GM13976 (cell line): ENCODE measurements around the gene IGIP.

Source experiments
- DNase-seq: peaks from one replicate; pipeline ENCODE4 v3.0.0; 2012; ENCODE audit warnings: low spot score
- CTCF ChIP-seq: IDR thresholded peaks from 2 replicates; pipeline ENCODE4 v1.5.1; 2012; ENCODE audit warnings: borderline replicate concordance, mild to moderate bottlenecking; ENCODE audit not compliant: insufficient read depth; ENCODE audit errors: extremely low read depth, missing control alignments, control extremely low read depth
- in situ Hi-C: fragments of 300-500 bp; cut with MboI; formaldehyde crosslinking; loops from one replicate; pipeline ENCODE4 v1.12.0; 2022; ENCODE audit warnings: low sequenced_read_pairs, mixed read lengths, inconsistent platforms; ENCODE audit not compliant: unreplicated experiment

IGIP gene

DNA sequence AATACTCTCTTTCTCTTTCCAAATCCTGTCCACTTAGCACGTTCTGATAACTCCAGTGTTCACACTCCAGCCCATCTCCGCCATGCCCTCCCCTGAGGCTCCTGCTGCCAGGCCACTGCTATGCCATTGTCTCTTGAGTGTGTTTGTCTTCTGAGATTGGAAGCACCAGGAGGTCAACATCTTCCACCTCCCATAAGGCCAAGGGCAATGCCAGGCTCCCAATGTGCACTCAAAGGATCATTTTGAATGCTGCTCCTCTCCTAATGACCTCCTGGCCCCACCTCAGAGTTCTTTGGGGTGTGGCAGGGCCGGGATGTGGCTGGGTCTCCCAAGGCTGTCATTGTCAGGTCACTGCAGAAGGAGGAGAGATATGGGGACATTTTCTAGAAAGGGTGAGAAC lies 19.5 kb downstream of the IGIP start:
- DNase-seq: no peak
- in situ Hi-C loops: no loop called here
- TF ChIP-seq CTCF: no peak

DNA sequence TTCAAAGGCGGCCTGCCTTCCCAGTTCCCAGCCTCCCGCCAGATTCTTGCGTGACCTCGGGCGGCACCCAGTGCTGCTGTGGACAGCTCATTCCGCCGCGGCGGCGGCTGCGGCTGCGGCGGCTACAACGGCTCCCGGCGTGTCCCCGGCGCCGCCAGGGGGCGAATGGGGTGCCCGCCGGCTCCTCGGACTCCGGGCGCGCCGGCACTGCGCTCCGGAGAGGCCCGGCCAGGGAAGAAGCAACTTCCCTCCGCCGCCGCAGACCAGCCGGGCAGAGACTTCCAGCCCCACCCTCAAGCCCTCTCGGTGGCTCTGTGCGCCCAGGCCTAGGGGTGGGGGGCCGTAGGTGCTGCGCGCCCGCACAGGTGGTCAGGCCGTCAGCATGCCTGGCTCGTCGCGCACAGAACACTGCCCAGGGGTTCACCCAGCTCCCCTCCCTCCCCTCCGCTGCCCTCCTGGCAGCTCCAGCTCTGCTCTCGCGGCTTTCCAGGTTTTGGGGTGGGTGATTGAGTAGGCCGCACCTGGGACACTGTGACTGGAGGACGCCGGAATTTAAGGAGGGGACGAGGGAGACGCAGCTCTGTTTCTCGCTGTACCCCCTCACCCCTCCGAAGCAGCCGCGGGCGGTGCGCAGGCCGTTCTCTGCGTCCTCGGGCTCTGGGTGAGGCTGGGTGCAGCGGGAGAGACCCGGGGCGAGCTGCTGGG lies 20.2 kb downstream of the IGIP start:
- TF ChIP-seq CTCF: peak; percentile 73
- peak; percentile 83 for DNase-seq
- in situ Hi-C loops: no loop called here

DNA sequence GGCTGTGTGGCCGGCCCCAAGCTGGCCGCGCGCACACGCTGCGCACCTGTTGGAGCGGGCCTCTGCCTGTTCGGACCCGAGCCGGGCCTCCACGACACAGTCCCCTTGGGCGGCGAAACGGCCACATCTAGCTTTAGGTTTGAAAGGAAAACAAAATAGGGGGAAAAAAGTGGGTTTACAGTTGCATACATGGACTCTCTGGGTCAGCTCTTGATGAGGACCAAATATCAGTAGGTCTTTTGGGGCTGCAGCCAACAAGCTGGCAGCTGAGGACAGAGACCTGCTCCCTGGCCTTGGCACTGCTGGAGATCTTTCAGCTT lies 20.7 kb downstream of the IGIP start:
- DNase-seq: no peak
- in situ Hi-C loops: no loop called here
- no peak for TF ChIP-seq CTCF

DNA sequence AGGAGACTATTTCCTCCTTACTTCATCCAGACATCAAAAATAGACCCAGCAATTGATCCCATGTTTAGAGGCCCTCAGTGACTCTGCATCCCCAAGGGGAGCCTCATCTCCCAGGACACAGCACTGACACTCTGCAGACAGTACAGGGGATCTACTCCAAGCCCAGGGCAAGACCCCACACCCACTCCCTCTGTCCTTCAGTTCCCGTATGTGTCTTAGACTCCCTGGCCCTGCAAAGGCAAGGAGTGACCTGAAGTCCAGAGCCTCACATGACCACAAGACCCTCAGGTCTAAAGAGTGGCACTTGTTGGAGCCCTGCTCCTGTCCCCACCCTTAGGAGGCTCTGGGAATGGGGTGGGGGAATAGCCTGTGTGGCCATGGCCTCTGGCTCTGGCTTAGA lies 21.7 kb downstream of the IGIP start:
- TF ChIP-seq CTCF: no peak
- no peak for DNase-seq
- in situ Hi-C loops: no loop called here

- in situ Hi-C loops: no loop called here
- no peak for TF ChIP-seq CTCF
- no peak for DNase-seq
Observed at GRCh38 chr5:140148508-140148907, 22.8 kb downstream of the IGIP start.

DNA sequence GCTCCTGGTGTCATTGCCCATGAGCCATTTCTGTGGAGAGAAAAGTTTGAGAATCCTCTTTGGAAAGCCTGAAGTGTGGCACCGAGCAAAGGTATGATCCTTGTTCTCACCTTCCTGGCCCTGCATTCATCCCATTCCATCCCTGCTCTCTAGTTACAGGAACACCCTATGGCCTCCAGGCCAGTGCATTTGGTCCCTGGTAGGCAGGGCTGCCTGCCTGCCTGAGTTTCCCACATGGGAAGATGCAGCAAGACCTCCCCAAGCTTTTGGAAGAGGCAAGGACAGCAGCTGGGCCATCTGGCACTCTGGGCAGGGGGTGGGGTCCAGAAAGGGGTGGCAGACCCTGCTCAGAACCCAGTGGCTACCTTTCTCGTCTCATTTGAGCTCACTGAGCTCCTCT lies 24.5 kb downstream of the IGIP start:
- in situ Hi-C loops: no loop called here

More for the DNA sequence above, 24.5 kb downstream of the IGIP start:
- no peak for DNase-seq
- no peak for TF ChIP-seq CTCF
